Measurements from ENCODE around the gene ABHD14A. TPM values are rescaled to one million over a fixed set of nuclear protein-coding genes. Genes with fewer than 3 reads are reported as not detected.

Gene ABHD14A
- total RNA-seq, 2 donors from 2014 or later = 6.6 to 8.9 TPM

- H3K9me3 Mint-ChIP-seq = no peaks in the 10 kb centered on the region
- DNase-seq (no peak), ATAC-seq (replicated peaks in 1 of 2) (no peak)
- peaks cover 8% of the 10 kb centered on the region for H3K4me1 Mint-ChIP-seq (ENCODE audit: low read depth)
- H3K36me3 Mint-ChIP-seq (ENCODE audit: insufficient read depth in 2 of 2) = no peaks in the 10 kb centered on the region
- H3K4me3 Mint-ChIP-seq = peak overlapping the region in 1 of 2 donors; percentile 29
- H3K27ac Mint-ChIP-seq = no peak overlapping the region
- H3K27me3 Mint-ChIP-seq (ENCODE audit: low read depth) = no peaks in the 10 kb centered on the region
These were observed 30.7 kb downstream of the ABHD14A start for GRCh38 chr3:52005571-52005986.

DNA sequence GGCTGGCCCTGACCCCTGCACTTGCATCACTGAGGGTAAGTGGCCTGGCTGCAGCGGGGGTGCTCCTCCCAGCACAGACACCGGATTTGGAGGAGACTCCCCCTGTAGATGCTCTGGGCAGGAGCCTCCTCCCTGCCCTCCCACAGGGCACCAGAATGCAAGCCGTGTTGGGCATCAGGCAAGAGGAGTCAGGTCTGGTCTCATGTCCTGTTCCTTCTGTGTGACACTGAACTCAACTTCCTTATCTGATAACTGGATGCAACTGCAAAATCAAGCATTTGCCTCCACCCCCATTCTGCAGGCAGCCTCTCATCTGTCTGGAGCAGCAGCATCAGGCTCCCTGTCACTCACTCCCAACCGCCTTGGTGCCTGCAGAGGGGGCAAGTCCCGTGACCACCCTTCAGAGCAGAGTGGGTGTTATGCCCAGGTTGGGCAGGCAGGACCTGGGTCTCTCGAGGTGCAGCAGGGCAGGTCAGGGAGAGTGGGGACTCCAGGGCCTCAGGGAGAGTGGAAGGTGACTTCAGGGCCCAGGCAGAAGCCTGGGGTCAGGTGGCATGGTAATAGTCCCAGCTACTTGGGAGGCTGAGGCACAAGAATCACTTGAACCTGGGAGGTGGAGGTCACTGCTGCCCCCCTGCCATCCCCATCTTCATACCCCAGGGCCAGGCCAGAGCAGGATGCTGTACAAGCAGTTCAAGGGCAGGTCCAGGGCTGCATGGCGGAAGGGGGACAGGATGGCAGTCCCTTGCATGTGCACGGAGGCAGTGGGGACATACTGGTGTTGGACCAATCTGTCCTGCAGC lies 31.4 kb downstream of the ABHD14A start:
- no peak for ATAC-seq (replicated peaks in 1 of 2)
- H3K27ac Mint-ChIP-seq = no peak overlapping the region

GRCh38 chr3:52006820-52007133 lies 31.9 kb downstream of the ABHD14A start:
- no peak for ATAC-seq (replicated peaks in 1 of 2)
- Mint-ChIP-seq H3K36me3 (ENCODE audit: insufficient read depth in 2 of 2) (no peaks in the 10 kb centered on the region), H3K27ac (no peak overlapping the region), H3K9me3 (no peaks in the 10 kb centered on the region), H3K4me1 (ENCODE audit: low read depth) (peaks cover 8% of the 10 kb centered on the region), H3K4me3 (no peak overlapping the region), H3K27me3 (ENCODE audit: low read depth) (no peaks in the 10 kb centered on the region)
- DNase-seq = no peak

More for the DNA sequence above, 31.4 kb downstream of the ABHD14A start:
- Mint-ChIP-seq H3K36me3 (ENCODE audit: insufficient read depth in 2 of 2) (no peaks in the 10 kb centered on the region), H3K27me3 (ENCODE audit: low read depth) (no peaks in the 10 kb centered on the region), H3K4me3 (no peak overlapping the region), H3K4me1 (ENCODE audit: low read depth) (peaks cover 8% of the 10 kb centered on the region), H3K9me3 (no peaks in the 10 kb centered on the region)
- no peak for DNase-seq

DNA sequence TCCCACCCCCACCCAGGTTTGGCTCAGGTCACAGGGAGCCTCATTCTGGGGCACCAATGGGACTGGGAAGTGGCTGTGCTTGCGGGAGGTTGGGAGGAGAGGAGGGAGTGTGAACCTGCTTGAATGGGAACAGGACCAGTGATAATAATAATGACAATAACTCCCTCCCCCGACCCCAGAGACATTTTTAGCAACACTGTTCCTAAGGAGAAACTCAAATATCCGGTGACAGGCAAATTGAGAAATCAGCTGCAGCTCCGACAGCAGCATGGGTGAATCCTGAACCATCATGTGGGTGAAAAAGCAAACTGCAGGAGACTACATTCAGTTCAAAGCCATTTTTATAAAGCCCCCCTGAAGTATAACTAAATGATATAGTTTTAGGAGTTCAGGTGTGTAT lies 32.4 kb downstream of the ABHD14A start:
- ATAC-seq (replicated peaks in 1 of 2) = no peak
- no peak for DNase-seq
- peaks cover 8% of the 10 kb centered on the region for H3K4me1 Mint-ChIP-seq (ENCODE audit: low read depth)
- no peak overlapping the region for H3K27ac Mint-ChIP-seq
- H3K27me3 Mint-ChIP-seq (ENCODE audit: low read depth) = no peaks in the 10 kb centered on the region
- H3K36me3 Mint-ChIP-seq (ENCODE audit: insufficient read depth in 2 of 2) = no peaks in the 10 kb centered on the region
- H3K9me3 Mint-ChIP-seq = no peaks in the 10 kb centered on the region
- H3K4me3 Mint-ChIP-seq = no peak overlapping the region

DNA sequence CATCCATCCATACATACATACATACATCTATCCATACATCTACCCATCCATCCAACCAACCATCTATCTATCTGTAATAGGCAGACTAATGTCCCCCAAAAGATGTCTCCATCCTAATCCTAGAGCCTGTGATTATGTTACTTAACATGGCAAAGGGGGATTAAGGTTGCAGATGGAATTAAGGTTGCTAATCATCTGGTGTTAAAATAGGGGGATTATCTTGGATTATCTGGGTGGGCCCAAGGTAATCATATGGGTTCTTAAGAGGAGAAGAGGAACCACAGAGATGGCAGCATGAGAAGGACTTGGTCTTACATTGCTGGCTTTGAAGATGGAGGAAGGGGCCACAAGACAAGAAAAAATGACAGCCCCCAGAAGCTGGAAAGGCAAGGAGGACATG lies 35.6 kb downstream of the ABHD14A start:
- Mint-ChIP-seq H3K9me3 (no peaks in the 10 kb centered on the region), H3K27ac (no peak overlapping the region), H3K27me3 (ENCODE audit: low read depth) (no peaks in the 10 kb centered on the region), H3K4me1 (ENCODE audit: low read depth) (peaks cover 8% of the 10 kb centered on the region), H3K4me3 (no peak overlapping the region), H3K36me3 (ENCODE audit: insufficient read depth in 2 of 2) (no peaks in the 10 kb centered on the region)
- ATAC-seq (replicated peaks in 1 of 2) (no peak), DNase-seq (no peak)

GRCh38 chr3:52012699-52013098 lies 37.8 kb downstream of the ABHD14A start:
- no peaks in the 10 kb centered on the region for H3K36me3 Mint-ChIP-seq (ENCODE audit: insufficient read depth in 2 of 2)
- DNase-seq (no peak), ATAC-seq (replicated peaks in 1 of 2) (no peak)
- no peak overlapping the region for H3K27ac Mint-ChIP-seq
- H3K9me3 Mint-ChIP-seq = no peaks in the 10 kb centered on the region
- H3K4me3 Mint-ChIP-seq = no peak overlapping the region
- no peaks in the 10 kb centered on the region for H3K27me3 Mint-ChIP-seq (ENCODE audit: low read depth)
- no peaks in the 10 kb centered on the region for H3K4me1 Mint-ChIP-seq (ENCODE audit: low read depth)

DNA sequence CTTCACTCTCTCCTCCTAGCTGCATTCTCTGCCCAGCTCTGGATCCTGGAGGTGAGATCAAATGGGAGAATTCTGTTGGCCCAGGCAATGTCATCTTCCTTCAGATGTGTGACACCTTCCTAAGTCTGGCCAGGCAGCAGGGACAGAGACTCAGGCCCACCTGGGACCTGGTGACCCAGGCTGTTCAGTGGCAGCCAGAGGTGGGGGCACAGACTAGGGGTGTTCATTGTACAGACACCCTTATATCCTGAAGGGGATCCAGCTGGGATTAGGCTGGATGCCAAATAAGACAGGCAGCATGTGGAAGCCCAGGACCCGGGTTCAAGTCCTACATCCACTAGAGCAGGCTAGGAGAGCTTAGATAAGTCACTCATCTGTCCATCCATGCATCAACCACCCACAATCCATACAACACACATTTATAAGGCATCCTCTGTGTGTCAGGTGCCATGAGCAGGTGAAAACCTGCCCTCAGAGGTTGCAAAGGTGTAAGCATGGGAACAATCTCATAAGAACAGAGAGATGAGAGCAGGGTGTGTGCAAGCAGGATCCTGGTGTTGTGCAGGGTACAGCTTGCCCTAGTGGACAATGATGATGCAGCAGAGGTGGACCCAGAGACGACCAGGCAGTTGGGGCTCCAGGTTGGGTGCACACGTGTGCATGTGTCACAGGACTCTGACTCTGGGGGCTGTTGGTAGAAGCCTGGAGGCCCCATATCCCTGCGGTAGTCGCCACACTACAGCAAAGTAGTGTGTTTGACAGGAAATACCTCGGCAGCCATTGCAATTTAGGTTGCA lies 39.1 kb downstream of the ABHD14A start:
- Mint-ChIP-seq H3K9me3 (no peaks in the 10 kb centered on the region), H3K36me3 (ENCODE audit: insufficient read depth in 2 of 2) (no peaks in the 10 kb centered on the region), H3K27me3 (ENCODE audit: low read depth) (no peaks in the 10 kb centered on the region), H3K4me3 (no peak overlapping the region), H3K4me1 (ENCODE audit: low read depth) (no peaks in the 10 kb centered on the region), H3K27ac (no peak overlapping the region)
- no peak for DNase-seq
- no peak for ATAC-seq (replicated peaks in 1 of 2)

GRCh38 chr3:52014613-52015012 lies 39.7 kb downstream of the ABHD14A start:
- no peaks in the 10 kb centered on the region for H3K36me3 Mint-ChIP-seq (ENCODE audit: insufficient read depth in 2 of 2)
- H3K4me1 Mint-ChIP-seq (ENCODE audit: low read depth) = no peaks in the 10 kb centered on the region
- no peak overlapping the region for H3K4me3 Mint-ChIP-seq
- no peak overlapping the region for H3K27ac Mint-ChIP-seq
- DNase-seq (no peak), ATAC-seq (replicated peaks in 1 of 2) (no peak)
- H3K9me3 Mint-ChIP-seq = no peaks in the 10 kb centered on the region
- H3K27me3 Mint-ChIP-seq (ENCODE audit: low read depth) = no peaks in the 10 kb centered on the region

- no peaks in the 10 kb centered on the region for H3K9me3 Mint-ChIP-seq
- no peak for DNase-seq
These were observed 40.8 kb downstream of the ABHD14A start for GRCh38 chr3:52015438-52016228.

GRCh38 chr3:52017586-52017985 lies 42.7 kb downstream of the ABHD14A start:
- H3K4me3 Mint-ChIP-seq = no peak overlapping the region
- H3K4me1 Mint-ChIP-seq (ENCODE audit: low read depth) = no peaks in the 10 kb centered on the region
- H3K27me3 Mint-ChIP-seq (ENCODE audit: low read depth) = no peaks in the 10 kb centered on the region
- no peak for DNase-seq
- ATAC-seq (replicated peaks in 1 of 2) = no peak
- H3K27ac Mint-ChIP-seq = no peak overlapping the region
- no peaks in the 10 kb centered on the region for H3K9me3 Mint-ChIP-seq
- H3K36me3 Mint-ChIP-seq (ENCODE audit: insufficient read depth in 2 of 2) = no peaks in the 10 kb centered on the region

More at GRCh38 chr3:52015438-52016228, 40.8 kb downstream of the ABHD14A start:
- no peaks in the 10 kb centered on the region for H3K36me3 Mint-ChIP-seq (ENCODE audit: insufficient read depth in 2 of 2)
- H3K27me3 Mint-ChIP-seq (ENCODE audit: low read depth) = no peaks in the 10 kb centered on the region
- H3K27ac Mint-ChIP-seq = no peak overlapping the region
- H3K4me3 Mint-ChIP-seq = no peak overlapping the region
- no peaks in the 10 kb centered on the region for H3K4me1 Mint-ChIP-seq (ENCODE audit: low read depth)
- ATAC-seq (replicated peaks in 1 of 2) = no peak

DNA sequence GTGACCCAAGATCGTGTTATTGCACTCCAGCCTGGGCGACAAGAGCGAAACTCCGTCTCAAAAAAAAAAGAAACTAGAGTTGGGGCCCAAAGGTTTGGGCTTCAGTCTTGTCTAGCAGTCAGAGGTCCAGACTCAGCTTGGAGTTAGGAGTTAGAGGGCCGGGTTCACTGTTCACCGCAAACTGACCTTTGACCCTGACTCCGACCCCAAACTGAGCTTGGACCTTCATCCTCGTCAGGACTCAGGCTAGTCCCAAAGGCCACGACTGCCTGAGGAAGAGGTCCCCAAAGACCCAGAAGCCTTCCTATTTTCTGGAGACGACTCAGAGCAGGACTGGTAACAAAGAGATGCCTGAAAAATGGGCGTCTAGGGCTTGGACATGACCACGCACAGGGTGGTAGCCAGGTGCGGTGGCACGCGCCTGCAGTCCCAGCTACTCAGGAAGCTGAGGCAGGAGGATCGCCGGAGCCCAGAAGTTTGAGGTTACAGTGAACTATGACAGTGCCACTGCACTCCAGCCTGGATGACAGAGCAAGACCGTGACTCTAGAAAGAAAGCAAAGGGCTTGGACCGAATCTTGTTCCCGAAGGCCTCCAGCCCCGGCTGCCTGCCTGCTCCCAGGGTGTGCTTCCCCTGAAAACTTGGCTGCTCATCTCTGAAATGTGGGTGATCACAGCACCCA lies 43.6 kb downstream of the ABHD14A start:
- Mint-ChIP-seq H3K36me3 (ENCODE audit: insufficient read depth in 2 of 2) (no peaks in the 10 kb centered on the region), H3K4me1 (ENCODE audit: low read depth) (no peaks in the 10 kb centered on the region), H3K27me3 (ENCODE audit: low read depth) (no peaks in the 10 kb centered on the region), H3K4me3 (no peak overlapping the region), H3K27ac (no peak overlapping the region), H3K9me3 (no peaks in the 10 kb centered on the region)
- DNase-seq = no peak
- ATAC-seq (replicated peaks in 1 of 2) = no peak

DNA sequence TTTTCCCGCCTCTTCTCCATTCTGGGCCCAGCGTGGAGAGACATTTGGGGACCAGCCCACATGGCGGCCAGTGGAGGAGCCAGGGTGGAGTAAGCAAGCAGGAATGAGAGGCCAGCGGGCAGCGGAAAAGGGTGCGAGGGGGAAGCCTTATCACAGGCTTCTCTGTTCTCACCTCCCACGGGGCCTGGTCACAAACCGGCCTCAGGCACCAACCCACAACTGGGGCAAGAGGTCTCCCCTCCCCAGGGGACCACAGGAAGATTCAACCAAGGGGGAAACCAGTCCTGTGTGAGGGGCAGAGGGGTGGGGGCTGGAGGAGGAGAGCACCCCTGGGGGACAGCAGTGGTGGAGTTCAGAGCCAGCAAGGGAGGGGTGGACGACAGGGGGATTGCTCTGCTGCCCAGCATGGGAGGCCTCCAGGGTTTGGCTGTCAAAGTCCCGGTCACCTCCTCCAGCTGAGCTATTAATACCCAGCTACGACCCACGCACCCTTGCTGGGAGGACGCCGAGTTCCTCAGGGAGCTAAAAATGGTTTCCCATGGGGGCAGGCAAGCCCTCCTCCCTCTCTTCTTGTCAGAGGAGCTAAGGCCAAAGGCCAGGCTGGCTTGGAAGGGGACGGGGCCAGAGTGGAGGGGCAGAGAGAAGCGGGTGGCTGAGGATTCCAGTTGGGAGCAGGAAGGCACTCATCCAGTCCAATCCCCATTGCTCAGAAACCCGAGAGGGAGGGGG lies 44.7 kb downstream of the ABHD14A start:
- Mint-ChIP-seq H3K27ac (no peak overlapping the region), H3K4me3 (no peak overlapping the region), H3K36me3 (ENCODE audit: insufficient read depth in 2 of 2) (no peaks in the 10 kb centered on the region), H3K4me1 (ENCODE audit: low read depth) (no peaks in the 10 kb centered on the region), H3K9me3 (no peaks in the 10 kb centered on the region), H3K27me3 (ENCODE audit: low read depth) (no peaks in the 10 kb centered on the region)
- ATAC-seq (replicated peaks in 1 of 2) = no peak
- no peak for DNase-seq
